Omental fat pad (tissue), 4 donors: ENCODE data around the gene KRT6A. TPM values are rescaled to one million over a fixed set of nuclear protein-coding genes. Genes with fewer than 3 reads are reported as not detected.

Source experiments
- ATAC-seq: fragments of 150-250 bp; one replicate; pipeline ENCODE4 v1.9.1; 2016; ENCODE audit warnings: mild to moderate bottlenecking, moderate library complexity; ENCODE audit not compliant: low FRiP score
- DNase-seq: peaks from one replicate; pipeline ENCODE4 v3.0.0-alpha.2; 2019; ENCODE audit warnings: low spot score
- total RNA-seq, 4 donors: library from RNA; depleted of rRNA; stranded (reverse); fragments of >200 nt; gene quantifications; one replicate each; pipeline ENCODE4 v1.1.0, GENCODE V29; 2016
- TF ChIP-seq, protein P1 (sequence below), 3 donors: fragments of 450-650 bp; IDR thresholded peaks; one replicate each; pipeline ENCODE4 v1.5.1; 2016 to 2017; ENCODE audit warnings: antibody characterized with exemption in 3 of 3, mild to moderate bottlenecking in 3 of 3, moderate library complexity in 2 of 3

The KRT6A gene
- total RNA-seq, 4 donors from 2014 or later: 3.3 to 40.7 (median 8.4) TPM

DNA sequence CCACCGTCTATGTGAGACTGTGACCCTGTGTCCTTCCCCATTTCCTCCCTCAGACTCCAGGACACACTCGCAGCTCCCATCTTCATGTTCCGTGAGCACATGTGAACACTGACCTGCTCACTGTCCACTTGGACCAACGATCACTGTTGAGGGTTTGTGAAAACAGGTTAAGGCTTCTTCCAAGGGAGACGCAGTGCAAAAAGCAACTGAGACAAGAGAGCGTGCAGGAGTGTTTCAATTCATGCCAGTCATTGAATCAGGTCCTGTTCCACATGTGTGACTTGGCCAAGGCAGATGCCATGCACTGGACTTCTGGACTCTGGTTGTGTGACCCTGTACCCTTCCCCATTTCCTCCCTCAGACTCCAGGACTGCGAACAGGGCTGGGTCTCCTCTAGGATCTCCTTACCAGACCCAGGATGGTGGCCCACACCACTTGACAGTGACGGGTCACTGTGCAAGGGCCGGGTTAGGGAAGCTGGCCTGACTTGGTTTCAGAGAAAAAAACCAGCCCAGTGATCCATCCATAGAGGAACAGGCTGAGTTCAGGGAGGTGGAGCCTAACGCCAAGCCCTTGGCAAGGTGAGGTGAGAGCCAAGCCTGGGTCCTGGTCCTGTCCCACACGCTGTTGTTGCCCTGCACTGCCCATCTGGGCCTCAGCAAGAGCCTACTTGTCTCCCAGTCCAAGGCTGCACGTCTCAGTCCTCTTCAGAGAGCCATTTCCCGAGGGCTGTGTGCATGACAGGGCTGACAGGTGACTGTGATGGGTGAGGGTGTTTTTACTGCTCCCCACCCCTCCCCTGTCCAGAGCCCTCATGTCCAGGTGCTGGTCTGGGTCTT is 32.8 kb upstream of the KRT6A start:
- TF ChIP-seq, protein P1, sequence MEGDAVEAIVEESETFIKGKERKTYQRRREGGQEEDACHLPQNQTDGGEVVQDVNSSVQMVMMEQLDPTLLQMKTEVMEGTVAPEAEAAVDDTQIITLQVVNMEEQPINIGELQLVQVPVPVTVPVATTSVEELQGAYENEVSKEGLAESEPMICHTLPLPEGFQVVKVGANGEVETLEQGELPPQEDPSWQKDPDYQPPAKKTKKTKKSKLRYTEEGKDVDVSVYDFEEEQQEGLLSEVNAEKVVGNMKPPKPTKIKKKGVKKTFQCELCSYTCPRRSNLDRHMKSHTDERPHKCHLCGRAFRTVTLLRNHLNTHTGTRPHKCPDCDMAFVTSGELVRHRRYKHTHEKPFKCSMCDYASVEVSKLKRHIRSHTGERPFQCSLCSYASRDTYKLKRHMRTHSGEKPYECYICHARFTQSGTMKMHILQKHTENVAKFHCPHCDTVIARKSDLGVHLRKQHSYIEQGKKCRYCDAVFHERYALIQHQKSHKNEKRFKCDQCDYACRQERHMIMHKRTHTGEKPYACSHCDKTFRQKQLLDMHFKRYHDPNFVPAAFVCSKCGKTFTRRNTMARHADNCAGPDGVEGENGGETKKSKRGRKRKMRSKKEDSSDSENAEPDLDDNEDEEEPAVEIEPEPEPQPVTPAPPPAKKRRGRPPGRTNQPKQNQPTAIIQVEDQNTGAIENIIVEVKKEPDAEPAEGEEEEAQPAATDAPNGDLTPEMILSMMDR (IDR thresholded peaks at IDR 0.05): no peak
- ATAC-seq (no peak), DNase-seq (no peak)

DNA sequence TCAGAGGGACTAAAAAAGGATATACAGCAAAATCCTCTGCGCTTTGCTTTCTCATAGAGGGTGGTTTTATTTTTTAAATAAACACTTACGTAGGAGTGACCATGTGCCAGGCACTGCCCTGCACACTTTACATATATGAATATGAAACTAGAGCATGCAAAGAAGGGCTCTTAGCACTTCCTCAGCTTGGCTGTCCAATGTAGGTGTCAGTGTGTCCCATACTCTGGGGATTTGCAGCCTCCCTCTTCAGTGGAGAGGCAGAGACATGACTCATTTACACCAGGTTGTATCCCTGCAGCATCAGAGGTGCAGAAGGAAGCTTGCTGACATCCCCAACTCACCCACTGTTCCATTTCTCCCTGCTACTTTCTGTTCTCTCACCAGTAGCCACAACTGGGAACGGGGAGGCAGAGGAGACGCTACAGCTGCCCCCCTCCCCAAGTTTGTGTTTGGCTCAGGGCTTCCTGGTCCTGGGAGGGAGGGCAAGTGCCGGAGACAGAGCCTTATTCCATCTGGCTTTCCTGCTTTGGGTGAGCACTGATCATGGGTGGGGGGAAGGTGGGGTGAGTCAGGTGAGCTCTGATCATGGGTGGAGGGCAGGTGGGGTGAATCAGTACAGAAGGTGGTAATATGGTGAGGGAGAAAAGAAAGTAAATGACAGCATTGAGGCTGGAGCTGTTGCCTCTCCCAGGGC is 32.0 kb upstream of the KRT6A start:
- ATAC-seq: no peak
- TF ChIP-seq, protein P1 (IDR thresholded peaks at IDR 0.05): no peak

DNA sequence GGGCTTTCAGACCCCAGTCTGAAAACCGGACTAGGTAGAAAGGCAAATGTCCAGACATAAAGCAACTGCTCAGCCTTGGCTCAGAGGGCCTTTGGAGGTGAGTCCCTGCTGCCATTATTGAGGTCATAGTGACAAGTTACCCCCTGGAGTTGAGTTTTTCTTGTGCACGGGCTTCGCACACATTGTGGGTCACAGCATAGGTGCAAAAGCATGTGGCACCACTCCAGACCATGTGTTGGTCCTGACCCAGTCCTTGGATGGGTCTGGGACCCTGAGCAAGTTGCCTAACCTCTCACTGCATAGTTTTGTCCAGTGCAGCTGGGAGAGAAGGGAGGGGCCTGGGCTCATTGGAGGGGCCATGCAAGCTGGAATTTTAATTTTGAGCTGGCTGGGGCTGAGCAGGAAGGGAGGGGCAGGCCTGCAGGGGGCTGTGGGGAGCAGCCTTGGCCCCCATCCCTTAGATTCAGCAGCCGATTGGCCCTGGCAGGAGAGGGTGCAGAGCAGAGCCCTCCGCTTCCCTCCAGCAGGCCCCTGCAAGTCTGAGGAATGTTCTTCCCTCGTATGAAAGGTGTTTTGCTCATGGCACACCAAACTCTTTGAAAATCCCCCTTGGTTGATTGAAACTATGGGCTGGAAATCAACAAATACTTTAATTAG is 31.3 kb upstream of the KRT6A start:
- ATAC-seq (no peak), DNase-seq (no peak)
- TF ChIP-seq, protein P1 (IDR thresholded peaks at IDR 0.05): no peak

More for the DNA sequence above, 32.0 kb upstream of the KRT6A start:
- no peak for DNase-seq

DNA sequence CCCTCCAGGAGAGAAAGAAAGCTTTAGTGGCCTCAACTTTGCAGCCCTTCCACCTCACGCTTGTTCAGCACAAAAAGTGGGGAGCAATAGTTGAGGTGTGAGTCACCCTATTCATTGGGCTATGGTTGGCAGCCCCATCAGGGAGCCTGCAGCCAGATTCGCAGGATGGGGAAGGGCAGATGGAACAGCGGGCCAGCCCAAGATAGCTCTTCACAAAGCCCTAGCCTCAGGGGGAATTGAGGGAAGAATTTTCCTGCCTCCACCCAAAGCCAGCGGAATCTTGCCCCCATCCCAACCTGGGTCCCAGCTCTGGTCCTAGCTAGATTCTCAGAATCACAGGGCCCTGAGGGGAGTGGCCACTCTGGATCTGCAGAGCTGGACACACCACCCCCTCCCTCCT is 30.8 kb upstream of the KRT6A start:
- TF ChIP-seq, protein P1 (IDR thresholded peaks at IDR 0.05): no peak
- no peak for DNase-seq
- no peak for ATAC-seq

DNA sequence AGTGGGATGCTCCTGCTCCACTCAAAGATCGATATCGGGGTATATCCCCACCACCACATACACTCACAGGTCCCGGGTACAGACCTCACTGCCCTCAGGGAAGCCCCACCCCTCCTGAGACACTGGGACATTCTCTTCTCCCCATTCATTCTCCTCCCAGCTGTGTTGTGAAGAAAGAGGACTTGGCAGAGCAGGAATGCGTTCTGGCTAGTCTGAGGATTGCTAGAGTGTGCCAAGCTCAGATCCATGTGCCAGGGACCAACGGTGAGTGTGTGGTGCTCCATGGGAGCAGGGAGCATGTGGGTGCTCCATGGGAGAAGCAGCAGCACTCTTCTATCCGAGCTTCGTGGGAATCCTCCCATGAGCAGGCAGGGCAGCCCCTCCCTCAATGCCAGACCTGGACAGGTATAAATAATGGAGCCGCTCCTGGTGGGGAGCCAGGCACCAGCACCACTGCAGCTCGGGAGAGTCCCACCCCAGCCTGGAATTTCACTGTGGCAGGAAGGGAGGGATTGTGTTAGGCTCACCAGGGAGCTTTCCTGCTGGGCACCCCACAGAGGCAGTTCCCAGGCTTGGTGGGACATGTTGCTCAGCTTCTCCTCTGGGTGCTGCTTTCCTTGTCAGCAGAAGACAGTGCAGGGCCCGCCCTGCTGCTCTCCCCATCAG is 29.4 kb upstream of the KRT6A start:
- no peak for DNase-seq
- TF ChIP-seq, protein P1 (IDR thresholded peaks at IDR 0.05): no peak
- peak; percentile 73 for ATAC-seq

DNA sequence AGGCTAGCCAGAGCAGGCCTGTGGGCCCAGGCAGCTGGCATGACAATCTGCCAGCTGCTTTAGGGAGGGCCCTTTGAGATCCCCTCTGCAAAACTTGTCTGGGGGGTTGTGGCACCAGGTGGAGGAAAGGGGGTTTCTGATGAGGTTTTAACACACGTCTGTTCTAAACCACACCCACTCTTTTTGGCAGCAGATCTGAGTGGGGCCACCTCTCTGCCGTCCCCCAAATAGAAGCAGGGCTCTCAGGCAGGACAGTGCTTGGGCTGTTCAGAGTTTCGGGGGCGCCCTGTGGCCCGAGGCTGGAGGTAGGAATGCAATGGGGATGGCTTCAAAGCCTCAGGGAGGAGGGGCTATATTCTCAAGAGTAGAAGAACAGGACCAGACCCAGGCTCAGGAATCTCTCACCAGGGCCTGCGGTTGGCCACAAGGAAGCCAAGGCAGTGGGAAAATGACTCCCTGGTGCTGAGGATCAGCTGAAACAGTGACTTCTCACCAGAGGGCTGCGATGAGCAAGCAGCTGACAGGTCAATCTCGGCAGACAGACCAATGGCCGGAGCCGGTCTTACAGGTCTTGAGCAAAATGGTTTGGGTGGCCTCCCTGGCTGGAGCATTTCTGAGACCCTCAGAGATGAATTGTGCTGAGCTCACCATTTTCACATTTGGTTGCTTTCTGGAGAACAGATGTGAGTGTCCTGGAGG is 28.7 kb upstream of the KRT6A start:
- TF ChIP-seq, protein P1 (IDR thresholded peaks at IDR 0.05): no peak
- ATAC-seq (no peak), DNase-seq (no peak)
